Measurements from ENCODE around the gene LSP1.
"Not testable (repeated sequence)": the region's sequence is repeated elsewhere in the genome, so short reads cannot be mapped to it uniquely, and the experiment has no call there.

The LSP1 gene, protein sequence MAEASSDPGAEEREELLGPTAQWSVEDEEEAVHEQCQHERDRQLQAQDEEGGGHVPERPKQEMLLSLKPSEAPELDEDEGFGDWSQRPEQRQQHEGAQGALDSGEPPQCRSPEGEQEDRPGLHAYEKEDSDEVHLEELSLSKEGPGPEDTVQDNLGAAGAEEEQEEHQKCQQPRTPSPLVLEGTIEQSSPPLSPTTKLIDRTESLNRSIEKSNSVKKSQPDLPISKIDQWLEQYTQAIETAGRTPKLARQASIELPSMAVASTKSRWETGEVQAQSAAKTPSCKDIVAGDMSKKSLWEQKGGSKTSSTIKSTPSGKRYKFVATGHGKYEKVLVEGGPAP

DNA sequence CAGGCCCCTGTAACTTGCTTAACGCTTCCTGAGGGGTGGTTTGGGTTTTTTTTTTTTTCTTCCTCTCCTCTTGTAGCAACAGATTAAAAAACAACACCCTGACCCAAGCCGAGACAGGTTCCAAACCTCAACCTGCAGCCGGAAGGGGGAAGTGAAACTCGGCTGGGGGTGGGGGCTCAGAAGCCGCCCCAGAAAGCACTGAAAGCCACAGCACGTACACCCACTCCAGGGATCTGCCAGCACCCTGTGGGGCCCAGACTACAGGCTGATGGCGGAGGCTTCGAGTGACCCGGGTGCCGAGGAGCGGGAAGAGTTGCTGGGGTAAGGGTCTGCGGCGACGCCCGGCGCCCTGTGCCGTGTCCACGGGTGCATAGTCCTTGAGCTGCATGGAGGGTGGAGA is at the start of gene LSP1:
Gene LSP1 (plus strand): TSS at position 208 of the 400 bp plus-strand sequence. CDS start 61 bp downstream, at position 269.
- no peak for DNase-seq (ENCODE audit: low read depth)

DNA sequence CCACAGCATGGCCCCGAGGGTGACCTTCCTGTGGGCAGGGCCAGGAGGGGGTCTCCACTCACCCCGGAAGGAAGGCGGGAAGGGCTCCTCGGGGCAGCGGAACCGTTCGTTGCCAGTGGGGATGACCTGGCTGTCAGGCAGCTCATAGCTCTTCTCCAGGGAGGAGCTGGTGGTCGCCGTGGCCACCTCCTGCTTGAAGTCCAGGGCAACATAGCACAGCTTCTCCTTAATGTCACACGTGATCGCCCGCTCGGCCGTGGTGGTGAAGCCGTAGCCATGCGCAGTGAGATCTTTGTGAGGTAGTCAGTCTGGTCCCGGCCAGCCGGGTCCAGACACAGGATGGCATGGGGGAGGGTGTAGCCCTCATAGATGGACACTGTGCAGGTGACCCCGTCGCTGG is 49.6 kb upstream of the LSP1 start:
- DNase-seq (ENCODE audit: low read depth) = no peak

DNA sequence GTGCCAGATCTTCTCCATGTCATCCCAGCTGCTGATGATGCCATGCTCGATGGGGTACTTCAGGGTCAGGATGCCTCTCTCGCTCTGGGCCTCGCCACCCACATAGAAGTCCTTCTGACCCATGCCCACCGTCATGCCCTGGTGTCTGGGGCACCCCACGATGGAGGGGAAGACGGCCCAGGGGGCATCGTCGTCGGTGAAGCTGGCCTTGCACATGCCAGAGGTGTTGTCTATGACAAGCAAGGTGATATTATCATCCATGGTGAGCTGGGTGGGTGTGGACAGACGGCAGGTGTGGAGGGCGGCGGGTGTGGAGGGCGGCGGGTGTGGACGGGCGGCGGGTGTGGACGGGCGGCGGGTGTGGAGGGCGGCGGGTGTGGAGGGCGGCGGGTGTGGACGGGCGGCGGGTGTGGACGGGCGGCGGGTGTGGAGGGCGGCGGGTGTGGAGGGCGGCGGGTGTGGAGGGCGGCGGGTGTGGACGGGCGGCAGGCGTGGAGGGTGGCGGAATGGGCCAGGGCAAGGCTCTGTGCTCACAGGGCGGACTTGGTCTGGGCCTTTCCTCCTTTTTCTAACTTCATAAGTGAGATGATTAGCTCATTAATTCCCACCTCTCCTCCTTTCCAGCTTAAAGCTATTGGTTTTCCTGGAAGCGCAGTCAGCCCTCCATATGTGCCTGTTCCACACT is 48.9 kb upstream of the LSP1 start:
- not testable (repeated sequence) for DNase-seq (ENCODE audit: low read depth)

DNA sequence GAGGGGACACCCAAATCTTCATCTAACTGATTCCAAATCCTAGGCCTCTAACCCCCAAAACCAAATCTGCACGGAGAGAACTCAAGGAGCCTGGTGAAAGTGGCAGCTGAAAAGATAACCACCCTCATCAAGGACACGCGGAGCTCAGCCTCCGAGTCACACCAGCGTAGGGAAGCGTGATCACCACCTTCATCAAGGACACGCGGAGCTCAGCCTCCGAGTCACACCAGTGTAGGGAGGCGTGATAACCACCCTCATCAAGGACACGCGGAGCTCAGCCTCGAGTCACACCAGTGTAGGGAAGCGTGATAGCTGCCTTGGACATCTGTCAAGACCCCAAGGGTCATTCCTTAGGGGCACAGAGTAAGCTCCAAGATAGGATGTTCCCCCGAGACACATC is 47.4 kb upstream of the LSP1 start:
- DNase-seq (ENCODE audit: low read depth) = no peak

DNA sequence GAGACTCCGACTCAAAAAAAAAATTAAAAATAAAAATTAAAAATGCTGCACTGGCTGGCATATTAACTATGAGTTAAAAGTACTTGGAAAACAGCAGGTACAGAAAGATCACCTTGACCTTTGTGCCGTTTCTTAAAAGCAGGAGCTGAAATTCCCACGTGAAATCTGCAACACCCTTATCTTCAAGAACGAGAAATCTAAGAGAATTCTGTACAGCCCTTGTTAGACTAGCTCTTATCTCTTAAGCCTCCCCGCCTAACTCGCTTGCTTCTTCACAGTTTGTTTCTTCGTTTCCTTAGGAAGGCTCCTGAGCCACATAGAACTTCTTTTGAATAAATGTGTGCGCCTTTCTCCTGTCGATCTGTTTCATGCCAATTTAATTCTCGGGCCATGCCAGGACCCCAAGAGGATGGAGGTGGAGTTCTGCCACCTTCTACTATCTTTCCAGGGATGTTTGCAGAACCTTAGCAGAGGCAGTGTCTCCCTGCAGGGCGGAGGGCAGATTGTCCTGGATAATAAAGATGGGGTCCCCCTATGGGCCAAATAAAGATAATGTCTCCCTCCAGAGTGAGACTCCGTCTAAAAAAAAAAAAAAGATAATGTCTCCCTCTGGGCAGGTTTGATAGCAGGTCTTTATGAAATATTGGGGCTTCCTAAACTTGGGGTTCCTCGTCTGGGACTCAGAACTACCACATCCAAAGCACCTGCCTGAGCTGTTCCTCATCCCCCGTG is 45.5 kb upstream of the LSP1 start:
- DNase-seq (ENCODE audit: low read depth) = no peak

DNA sequence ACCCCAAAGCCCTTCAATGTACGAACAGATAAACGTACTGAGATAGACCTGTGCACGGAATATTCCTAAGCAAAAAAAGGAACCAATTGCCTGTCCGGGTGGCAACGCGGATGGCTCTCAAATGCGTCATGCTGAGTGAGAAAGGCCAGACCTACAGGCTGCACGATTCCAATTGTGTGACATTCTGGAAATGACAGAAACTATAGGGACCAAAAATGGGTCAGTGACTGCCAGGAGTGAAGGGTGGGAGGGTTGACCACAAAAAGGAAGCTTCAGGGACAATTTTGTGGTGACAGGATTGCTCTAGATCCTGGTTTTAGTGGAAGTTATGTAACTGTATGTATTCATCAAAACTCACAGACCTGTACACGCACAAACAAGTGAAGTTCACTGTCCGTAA is 42.1 kb upstream of the LSP1 start:
- DNase-seq (ENCODE audit: low read depth) = no peak

DNA sequence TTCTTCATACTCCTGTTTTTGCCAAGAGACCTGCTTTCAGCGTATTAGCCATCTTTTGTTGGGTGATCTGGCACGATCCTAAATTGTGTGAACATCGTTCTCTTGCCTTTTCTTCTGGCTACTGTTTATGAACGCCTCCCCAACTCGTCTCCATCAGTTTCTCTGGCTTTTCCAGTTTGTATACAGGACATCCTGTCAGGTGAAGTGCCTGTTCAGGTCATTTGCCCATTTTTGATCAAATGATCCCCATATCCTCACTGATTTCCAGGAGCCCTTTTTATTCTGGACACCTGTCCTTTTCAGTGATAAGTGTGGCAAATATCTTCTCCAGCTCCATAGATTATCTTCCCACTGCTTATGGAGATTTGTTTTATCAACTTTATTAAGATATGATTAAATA is 40.6 kb upstream of the LSP1 start:
- DNase-seq (ENCODE audit: low read depth) = no peak

DNA sequence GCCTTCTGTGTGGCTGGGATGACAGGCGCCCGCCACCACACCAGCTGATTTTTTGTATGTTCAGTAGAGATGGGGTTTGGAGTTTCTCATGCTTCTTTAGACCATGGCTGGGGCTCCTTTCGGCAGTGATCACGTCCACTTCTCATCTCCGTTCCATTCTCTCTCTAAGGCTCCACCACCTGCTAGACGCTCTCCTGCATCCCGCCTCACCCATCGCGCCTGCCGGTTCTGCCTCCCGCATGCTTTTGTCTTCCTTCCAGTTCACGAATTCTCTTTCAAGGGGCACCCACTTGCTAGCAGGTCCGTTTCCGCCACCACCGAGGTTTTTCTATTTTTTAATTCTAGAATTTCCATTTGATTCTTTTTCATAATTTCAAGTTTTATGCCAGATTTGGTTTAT is 40.1 kb upstream of the LSP1 start:
- DNase-seq (ENCODE audit: low read depth) = no peak

DNA sequence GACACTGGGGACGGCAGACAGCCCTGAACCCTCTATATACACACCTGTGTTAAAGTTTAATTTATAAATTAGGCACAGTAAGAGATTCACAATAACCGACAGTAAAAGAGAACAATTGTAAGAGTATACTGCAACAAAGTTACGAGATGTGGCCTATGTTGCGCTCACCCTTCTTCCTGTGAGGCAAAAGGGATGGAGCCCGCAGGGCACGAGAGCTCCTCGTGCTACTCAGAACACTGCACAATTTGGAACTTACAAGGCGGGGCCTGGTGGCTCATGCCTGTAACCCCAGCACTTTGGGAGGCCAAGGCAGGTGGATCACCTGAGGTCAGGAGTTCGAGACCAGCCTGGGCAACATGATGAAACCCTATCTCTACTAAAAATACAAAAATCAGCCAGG is 39.5 kb upstream of the LSP1 start:
- not testable (repeated sequence) for DNase-seq (ENCODE audit: low read depth)

DNA sequence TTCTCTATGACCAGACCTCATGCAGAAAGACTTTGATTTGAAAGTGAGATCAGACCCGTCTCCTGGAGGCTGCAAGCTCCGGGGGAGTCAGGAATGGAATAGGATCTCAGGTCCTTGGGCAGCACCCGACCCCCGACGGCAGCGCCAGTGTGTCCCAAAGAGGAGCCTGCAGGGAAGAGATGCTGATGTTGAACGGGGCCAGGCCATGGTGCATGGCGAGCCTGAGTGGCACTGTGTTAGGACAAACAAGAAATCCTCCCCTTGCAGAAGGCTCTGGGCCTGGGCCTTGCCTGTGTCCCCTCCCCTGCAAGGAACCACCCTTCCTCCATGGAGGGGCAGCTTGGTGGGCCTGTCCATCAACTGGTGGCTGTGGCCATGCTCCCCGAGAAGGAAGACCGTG is 38.2 kb upstream of the LSP1 start:
- no peak for DNase-seq (ENCODE audit: low read depth)

DNA sequence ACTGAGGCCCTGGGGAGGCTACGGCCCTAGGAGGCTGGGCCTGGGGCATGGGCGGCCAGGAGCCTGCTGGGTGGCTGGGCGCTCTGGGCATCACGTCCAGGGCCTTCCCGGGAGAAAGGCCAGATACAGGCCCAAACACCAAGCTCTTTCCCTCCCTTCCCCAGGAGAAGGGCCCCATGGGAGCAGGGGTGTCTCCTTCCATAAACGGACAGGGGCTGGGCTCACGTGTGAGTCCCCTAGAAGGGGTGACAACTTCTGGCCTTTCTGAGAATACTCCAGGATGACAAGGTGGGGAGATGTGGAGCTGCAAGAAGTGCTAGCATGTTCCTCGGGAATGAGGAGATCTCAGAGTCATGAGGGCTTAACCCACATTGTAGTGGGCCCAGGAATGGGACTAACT is 37.6 kb upstream of the LSP1 start:
- DNase-seq (ENCODE audit: low read depth) = no peak

DNA sequence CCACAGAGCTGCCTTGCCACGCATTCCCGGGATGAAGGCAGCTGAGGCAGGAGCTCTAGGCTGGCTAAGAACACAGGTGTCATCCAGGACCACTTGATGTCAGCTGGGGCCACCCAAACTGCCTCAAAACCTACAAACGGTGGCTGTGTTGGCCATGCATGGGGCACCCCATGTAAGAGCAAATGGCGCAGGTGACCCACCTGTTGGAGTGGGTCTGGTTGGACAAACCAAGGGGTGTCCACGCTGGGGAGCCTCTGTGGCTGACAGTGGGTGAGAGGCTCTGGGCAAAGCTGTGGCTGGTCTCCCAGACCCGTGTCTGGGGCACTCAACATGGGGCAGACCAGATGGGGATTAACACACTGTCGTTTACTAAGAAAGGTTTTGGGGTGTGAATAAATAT is 37.1 kb upstream of the LSP1 start:
- DNase-seq (ENCODE audit: low read depth) = no peak

DNA sequence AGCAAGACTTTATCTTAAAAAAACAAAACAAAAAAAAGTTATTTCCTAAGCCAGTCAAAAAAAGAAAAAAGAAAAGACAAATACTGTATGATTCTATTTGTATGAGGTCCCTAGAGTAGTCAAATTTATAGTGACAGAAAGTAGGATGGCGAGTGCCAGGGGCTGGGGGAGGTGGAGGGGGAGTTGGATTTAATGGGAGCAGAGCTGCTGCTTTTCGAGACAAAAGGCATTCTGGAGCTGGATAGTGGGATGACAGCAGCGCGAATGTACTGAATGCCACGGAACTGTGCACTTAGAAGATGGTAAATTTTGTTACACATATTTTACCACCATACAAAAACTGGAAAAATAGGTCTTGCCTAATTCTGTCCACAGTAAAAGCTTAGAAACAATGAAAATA is 35.9 kb upstream of the LSP1 start:
- no peak for DNase-seq (ENCODE audit: low read depth)

DNA sequence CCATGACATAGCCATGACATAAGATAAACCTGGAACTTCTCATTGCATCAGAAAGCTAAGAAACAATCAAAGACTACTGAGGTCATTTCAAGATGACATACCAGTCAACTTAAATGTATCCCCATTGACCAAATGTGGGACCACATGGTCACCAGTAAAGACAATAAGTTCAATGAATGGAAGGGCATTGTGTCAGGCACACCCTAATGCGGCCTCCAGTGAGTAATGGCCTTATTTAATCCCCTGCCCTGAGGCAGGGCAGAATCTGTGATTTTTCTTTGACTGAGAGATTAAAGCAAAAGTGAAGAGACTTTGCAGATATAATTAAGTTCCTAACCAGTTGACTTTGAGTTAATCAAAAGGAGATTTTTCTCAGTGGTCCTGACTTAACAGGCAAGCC is 35.4 kb upstream of the LSP1 start:
- DNase-seq (ENCODE audit: low read depth) = no peak

DNA sequence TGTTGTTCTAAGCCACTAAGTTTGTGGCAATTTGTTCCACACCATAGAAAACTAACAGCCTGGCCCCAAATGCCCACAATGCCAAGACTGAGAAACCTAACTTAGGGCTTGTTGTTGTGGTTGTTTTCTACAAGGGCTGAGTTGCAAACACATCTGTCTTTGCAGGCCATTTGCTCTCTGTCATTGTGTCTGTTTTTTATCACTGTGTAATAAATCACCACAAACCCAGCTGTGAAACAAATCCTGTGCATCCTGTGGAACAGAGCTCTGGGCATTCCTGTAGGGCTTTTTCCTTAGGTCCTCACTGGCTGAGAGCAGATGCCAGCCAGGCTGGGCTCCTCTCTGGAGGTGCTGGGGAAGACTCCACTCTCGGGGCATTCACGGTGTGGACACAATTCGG is 33.8 kb upstream of the LSP1 start:
- no peak for DNase-seq (ENCODE audit: low read depth)

DNA sequence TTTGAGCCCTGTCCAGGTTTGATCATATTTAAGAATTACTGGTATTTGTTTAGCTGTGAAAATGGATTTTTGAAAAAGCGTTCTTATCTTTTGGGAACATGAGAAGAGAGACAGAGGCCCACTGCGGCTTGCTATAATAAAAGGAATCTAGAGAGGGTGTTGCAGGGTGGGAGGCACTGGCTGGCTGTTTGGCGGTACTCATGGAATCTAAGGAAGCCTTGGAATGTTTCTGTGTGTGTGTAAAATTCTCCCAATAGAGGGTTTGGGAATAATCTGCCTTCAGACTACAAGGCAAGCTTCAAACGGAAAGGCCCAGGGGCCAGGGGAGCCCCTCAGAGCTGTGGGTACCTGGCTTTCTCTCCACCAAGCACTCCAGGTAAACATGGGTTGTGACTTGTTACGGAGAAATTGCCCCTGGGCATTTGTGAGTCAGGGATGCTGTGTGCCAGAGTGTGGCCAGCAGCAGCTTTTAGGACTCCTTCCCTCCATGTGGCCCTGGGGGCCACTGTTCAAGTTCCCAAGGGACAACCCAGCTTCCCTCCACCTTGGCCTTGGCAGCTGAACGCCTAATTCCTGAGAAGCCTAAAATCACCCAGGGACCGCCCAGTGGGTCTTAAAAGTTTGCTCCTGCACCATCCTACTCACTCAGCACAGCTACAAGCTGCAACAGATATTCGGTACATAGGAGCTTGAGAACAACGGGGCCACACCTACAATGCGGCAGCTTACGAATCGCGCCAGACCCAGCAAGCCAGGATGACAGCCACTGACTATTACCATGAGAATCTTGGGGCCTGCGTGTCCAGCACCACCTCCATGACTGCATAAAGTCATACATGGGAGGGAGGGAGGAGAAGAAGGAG is 32.2 kb upstream of the LSP1 start:
- DNase-seq (ENCODE audit: low read depth) = no peak

DNA sequence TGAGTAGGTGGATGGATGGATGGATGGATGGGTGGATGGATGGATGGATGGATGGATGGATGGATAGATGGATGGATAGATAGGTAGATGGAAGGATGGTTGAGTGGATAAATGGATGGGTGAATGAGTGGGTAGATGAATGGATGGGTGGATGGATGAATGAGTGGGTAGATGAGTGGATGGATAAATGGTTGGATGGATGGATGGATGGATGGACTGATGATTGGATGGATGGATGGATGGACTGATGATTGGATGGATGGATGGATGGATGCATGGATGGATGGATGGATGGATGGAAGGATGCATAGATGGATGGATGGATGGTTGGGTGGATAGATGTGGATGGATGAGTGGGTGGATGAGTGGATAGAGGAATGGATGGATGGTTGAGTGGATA is 31.3 kb upstream of the LSP1 start:
- DNase-seq (ENCODE audit: low read depth) = no peak

DNA sequence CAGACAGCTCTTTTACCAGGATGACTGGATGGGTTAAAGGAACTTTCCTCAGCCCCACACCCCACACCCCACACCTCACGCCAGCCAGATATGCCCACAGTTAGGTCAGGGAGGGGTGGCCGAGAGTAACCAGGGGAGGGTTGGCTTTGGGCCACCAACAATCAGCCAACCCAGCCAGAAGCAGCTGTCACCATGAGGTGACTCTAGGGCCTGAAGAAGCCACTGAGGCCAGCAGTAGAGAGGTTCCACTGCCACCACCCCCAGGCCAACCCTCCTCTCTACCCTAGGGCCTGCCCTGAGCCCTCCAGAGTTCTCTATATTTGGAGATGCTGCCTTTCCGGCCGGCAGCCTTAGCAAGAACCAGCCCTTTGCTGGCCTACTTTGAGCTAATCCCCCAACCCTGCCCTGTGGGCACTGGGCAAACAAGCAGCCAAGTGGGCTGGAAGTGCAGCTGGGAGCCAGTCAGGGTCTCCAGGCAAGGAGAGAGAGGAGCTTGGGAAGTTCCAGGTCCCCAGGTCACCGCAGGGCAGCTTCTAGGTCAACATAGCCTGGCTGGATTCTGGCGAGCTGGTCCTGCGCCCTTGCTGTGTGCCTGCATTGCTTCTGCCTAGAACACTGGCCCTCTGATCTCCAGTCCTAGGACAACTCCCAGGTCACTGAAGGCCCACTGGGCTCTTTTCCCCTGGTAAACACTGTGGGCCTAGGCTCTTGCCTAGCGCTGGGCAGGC is 30.1 kb upstream of the LSP1 start:
- no peak for DNase-seq (ENCODE audit: low read depth)

DNA sequence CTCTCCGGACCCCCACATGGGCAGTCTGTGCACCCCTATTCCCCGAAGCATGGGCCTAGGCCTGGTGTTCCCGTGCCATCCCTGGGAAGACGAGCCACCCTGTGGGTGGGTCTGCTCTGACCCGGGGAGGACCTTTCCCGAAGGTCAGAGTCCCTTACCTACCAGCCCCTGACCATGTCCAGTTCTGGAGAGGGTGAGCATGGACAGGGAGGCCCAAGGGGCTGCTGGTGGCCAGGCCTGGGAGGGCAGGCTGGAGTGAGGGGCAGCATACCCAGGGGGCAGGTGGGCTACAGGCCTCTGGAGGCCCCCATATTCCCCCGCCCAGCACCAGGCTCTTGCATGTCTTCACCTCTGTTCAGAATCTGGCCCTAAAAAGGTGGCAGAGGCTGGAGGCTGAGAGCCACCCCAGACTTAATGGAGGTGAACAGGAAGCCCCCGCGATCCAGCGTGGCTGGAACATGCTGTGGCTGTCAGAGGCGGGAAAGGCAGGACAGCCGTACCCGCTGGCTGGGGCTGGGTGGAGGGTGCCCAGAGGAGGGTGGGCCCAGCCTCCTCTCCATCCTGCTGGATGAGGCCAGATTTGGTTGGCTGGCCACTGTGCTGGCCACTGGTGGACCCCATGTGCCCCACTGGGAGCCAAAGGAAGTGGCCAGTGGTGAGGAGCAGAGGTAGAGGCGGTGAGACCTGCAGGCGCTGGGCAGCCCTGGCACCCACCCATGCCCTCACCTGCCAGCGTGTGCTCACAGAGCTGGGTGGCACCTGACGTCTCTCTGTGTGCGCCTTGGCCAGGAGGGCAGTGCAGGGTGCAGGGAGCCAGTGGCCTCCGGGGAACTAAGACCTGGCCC is 29.3 kb upstream of the LSP1 start:
- no peak for DNase-seq (ENCODE audit: low read depth)

DNA sequence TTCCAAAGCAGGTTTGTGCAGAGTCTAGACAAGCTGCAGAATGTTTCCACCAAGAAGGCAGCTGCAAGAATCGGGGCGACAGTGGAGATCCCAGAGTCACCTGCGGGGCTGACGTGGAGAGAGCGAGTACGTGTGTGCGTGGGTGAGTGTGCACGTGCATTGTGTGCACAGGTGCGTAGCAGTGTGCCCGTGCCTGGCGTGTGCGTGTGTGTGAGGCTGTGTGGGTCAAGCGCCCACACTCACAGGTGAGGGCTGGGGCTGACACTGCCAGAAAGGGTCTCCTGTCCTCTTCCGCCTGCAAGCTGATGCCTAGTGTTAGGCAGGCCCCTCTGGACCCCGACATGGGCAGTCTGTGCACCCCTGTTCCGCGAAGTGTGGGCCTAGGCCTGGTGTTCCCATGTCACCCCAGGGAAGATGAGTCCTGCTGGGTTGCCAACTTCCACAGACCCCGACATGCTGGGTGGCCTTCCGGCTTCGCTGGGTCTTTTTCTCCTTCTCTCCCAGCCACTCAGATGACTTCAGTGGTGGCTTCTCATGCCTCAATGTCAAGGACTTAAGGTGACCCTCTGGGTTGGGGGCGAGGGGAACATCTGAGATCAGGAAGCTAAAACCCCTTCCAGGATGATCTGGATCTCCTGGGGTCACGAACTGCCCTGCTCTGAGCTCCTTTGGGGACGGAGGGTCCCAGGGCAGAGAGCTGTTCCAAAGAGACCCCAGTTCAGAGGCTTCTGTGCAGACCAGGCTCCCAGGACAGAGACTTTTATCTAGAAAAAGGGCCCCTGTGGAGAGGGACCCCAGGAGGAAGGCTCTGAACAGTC is 28.5 kb upstream of the LSP1 start:
- no peak for DNase-seq (ENCODE audit: low read depth)
